Gastrocnemius medialis (tissue), 4 donors: ENCODE measurements around the gene TXNDC5.

Source experiments
- POLR2A ChIP-seq, 2 donors: fragments of 450-650 bp; IDR thresholded peaks; one replicate each; pipeline ENCODE4 v1.6.1; 2017; ENCODE audit warnings: antibody characterized with exemption in 2 of 2, mild to moderate bottlenecking in 2 of 2, moderate library complexity in 2 of 2
- TF ChIP-seq, protein P1 (sequence below), 5 experiments: fragments of 450-650 bp in 3 of 5; fragments of 200-600 bp in 2 of 5; sonication (generic) in 2 of 5; IDR thresholded peaks in 4 of 5; conservative IDR thresholded peaks in 1 of 5; 1 replicate in 4 of 5; 2 replicates in 1 of 5; pipeline ENCODE4 v1.5.1; 2016 to 2019; ENCODE audit warnings: antibody characterized with exemption in 5 of 5, mild to moderate bottlenecking in 3 of 5, moderate library complexity in 3 of 5

DNA sequence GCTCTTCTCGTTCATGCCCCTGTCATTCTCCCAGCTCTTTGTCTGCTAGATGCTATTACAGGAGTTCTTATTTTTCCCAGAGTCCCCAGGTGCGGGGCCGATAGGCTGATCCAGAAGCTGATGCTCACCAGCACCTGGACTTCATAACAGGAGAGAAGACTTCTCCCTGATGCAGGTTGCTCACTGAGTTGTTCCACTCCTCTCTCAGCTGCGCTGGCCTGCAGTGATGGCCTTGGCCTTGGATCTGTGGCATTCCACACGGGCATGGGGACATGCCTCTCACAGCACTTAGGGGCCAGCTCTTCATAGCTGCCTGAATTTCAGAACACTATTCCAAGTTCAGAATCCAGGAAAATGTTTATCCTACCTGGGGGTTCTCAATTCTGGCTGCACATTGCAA, 7.1 kb upstream of the TXNDC5 start:
- TF ChIP-seq, protein P1, sequence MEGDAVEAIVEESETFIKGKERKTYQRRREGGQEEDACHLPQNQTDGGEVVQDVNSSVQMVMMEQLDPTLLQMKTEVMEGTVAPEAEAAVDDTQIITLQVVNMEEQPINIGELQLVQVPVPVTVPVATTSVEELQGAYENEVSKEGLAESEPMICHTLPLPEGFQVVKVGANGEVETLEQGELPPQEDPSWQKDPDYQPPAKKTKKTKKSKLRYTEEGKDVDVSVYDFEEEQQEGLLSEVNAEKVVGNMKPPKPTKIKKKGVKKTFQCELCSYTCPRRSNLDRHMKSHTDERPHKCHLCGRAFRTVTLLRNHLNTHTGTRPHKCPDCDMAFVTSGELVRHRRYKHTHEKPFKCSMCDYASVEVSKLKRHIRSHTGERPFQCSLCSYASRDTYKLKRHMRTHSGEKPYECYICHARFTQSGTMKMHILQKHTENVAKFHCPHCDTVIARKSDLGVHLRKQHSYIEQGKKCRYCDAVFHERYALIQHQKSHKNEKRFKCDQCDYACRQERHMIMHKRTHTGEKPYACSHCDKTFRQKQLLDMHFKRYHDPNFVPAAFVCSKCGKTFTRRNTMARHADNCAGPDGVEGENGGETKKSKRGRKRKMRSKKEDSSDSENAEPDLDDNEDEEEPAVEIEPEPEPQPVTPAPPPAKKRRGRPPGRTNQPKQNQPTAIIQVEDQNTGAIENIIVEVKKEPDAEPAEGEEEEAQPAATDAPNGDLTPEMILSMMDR (IDR thresholded peaks at IDR 0.05 in 4 of 5, conservative IDR thresholded peaks at IDR 0.05 in 1 of 5): no peak
- TF ChIP-seq POLR2A (IDR thresholded peaks at IDR 0.05): no peak
